HEK293 (cell line): ENCODE data around the gene LDB1.

Experiments used
- CTCF ChIA-PET: fragments of 350-600 bp; formaldehyde crosslinking; extraction: SDS; loops from one replicate; lab custom pipeline; 2021; ENCODE audit warnings: antibody characterized with exemption; lab: Yijun Ruan, JAX
- POLR2A ChIA-PET: fragments of 300-600 bp; formaldehyde crosslinking; extraction: SDS; loops from one replicate; lab custom pipeline; 2020; ENCODE audit warnings: antibody characterized with exemption, inconsistent platforms; lab: Yijun Ruan, JAX
- H3K27ac ChIP-seq: fragments of 200-500 bp; sonication (Bioruptor generic); 2 replicates; pipeline ENCODE4 v1.5.1; 2014; ENCODE audit warnings: low read depth, low read length, control low read depth, inconsistent platforms; ENCODE audit errors: extremely low read depth
- H3K36me3 ChIP-seq, 2 experiments: fragments of 200-500 bp in 1 of 2; sonication (Bioruptor generic) in 1 of 2; 1 replicate in 1 of 2; 2 replicates in 1 of 2; pipeline ENCODE4 v1.5.1; 2014 to 2017; ENCODE audit warnings: inconsistent platforms in 2 of 2, low read length in 2 of 2; ENCODE audit not compliant: control insufficient read depth in 2 of 2, insufficient read depth in 1 of 2
- H3K4me1 ChIP-seq: fragments of 200-500 bp; sonication (Bioruptor generic); 2 replicates; pipeline ENCODE4 v1.5.1; 2014; ENCODE audit warnings: mild to moderate bottlenecking, low read length, inconsistent platforms; ENCODE audit not compliant: control insufficient read depth, insufficient read depth
- H3K4me3 ChIP-seq: 2 replicates; pipeline ENCODE4 v1.5.1; 2011; ENCODE audit warnings: low read depth, mild to moderate bottlenecking, control low read depth, low read length, moderate library complexity
- H3K9me3 ChIP-seq: fragments of 200-500 bp; sonication (Bioruptor generic); 2 replicates; pipeline ENCODE4 v1.5.1; 2014; ENCODE audit warnings: low read depth, low read length, inconsistent platforms; ENCODE audit not compliant: control insufficient read depth, insufficient read depth
- EGR2 ChIP-seq: fragments of 450-650 bp; formaldehyde crosslinking; IDR thresholded peaks from 2 replicates; pipeline ENCODE4 v1.5.1; 2016; ENCODE audit warnings: low read depth, missing biosample characterization, missing genetic modification characterization
- GLIS1 ChIP-seq: fragments of 450-650 bp; formaldehyde crosslinking; IDR thresholded peaks from 2 replicates; pipeline ENCODE4 v1.5.1; 2016; ENCODE audit warnings: missing biosample characterization, missing genetic modification characterization
- KLF1 ChIP-seq: fragments of 450-650 bp; formaldehyde crosslinking; IDR thresholded peaks from 2 replicates; pipeline ENCODE4 v1.5.1; 2016; ENCODE audit warnings: missing biosample characterization, missing genetic modification characterization
- KLF16 ChIP-seq: fragments of 450-650 bp; formaldehyde crosslinking; IDR thresholded peaks from 2 replicates; pipeline ENCODE4 v1.5.1; 2017; ENCODE audit warnings: missing biosample characterization, missing genetic modification characterization
- KLF9 ChIP-seq: fragments of 450-650 bp; formaldehyde crosslinking; IDR thresholded peaks from 2 replicates; pipeline ENCODE4 v1.5.1; 2016; ENCODE audit warnings: missing biosample characterization, missing genetic modification characterization, low read depth
- PRDM10 ChIP-seq: fragments of 450-650 bp; formaldehyde crosslinking; IDR thresholded peaks from 2 replicates; pipeline ENCODE4 v1.5.1; 2016; ENCODE audit warnings: missing biosample characterization, missing genetic modification characterization
- RBAK ChIP-seq: fragments of 450-650 bp; formaldehyde crosslinking; IDR thresholded peaks from 2 replicates; pipeline ENCODE4 v1.5.1; 2016; ENCODE audit warnings: missing biosample characterization, missing genetic modification characterization
- SCRT1 ChIP-seq: fragments of 450-650 bp; formaldehyde crosslinking; IDR thresholded peaks from 2 replicates; pipeline ENCODE4 v1.5.1; 2016; ENCODE audit warnings: missing biosample characterization, missing genetic modification characterization, borderline replicate concordance
- SP2 ChIP-seq: fragments of 450-650 bp; formaldehyde crosslinking; IDR thresholded peaks from 2 replicates; pipeline ENCODE4 v1.5.1; 2016; ENCODE audit warnings: missing biosample characterization, missing genetic modification characterization
- WT1 ChIP-seq: fragments of 450-650 bp; formaldehyde crosslinking; IDR thresholded peaks from 2 replicates; pipeline ENCODE4 v1.5.1; 2016; ENCODE audit warnings: missing biosample characterization, missing genetic modification characterization
- ZBTB6 ChIP-seq: fragments of 450-650 bp; formaldehyde crosslinking; IDR thresholded peaks from 2 replicates; pipeline ENCODE4 v1.5.1; 2017; ENCODE audit warnings: missing biosample characterization, missing genetic modification characterization
- ZFP69B ChIP-seq: fragments of 450-650 bp; formaldehyde crosslinking; IDR thresholded peaks from 2 replicates; pipeline ENCODE4 v1.5.1; 2016; ENCODE audit warnings: missing biosample characterization, missing genetic modification characterization
- ZNF175 ChIP-seq: fragments of 450-650 bp; formaldehyde crosslinking; IDR thresholded peaks from 2 replicates; pipeline ENCODE4 v1.5.1; 2016; ENCODE audit warnings: missing biosample characterization, missing genetic modification characterization
- ZNF354C ChIP-seq: fragments of 450-650 bp; formaldehyde crosslinking; IDR thresholded peaks from 2 replicates; pipeline ENCODE4 v1.5.1; 2016; ENCODE audit warnings: missing biosample characterization, missing genetic modification characterization, low read depth, borderline replicate concordance
- ZNF366 ChIP-seq: fragments of 450-650 bp; formaldehyde crosslinking; conservative IDR thresholded peaks from 2 replicates; pipeline ENCODE4 v1.5.1; 2016; ENCODE audit warnings: missing biosample characterization, missing genetic modification characterization
- ZNF548 ChIP-seq: fragments of 450-650 bp; formaldehyde crosslinking; IDR thresholded peaks from 2 replicates; pipeline ENCODE4 v1.5.1; 2016; ENCODE audit warnings: missing biosample characterization, missing genetic modification characterization
- ZNF596 ChIP-seq: fragments of 450-650 bp; IDR thresholded peaks from 2 replicates; pipeline ENCODE4 v1.5.0; 2018; ENCODE audit warnings: missing biosample characterization, mild to moderate bottlenecking, missing genetic modification characterization, moderate library complexity
- ZNF692 ChIP-seq: fragments of 450-650 bp; formaldehyde crosslinking; IDR thresholded peaks from 2 replicates; pipeline ENCODE4 v1.5.1; 2016; ENCODE audit warnings: missing biosample characterization, missing genetic modification characterization
- TF ChIP-seq, protein P1 (sequence below): fragments of 450-650 bp; formaldehyde crosslinking; IDR thresholded peaks from 2 replicates; pipeline ENCODE4 v1.5.1; 2017; ENCODE audit warnings: missing biosample characterization, missing genetic modification characterization
- TF ChIP-seq, protein P2 (sequence below): fragments of 450-650 bp; formaldehyde crosslinking; IDR thresholded peaks from 2 replicates; pipeline ENCODE4 v1.5.1; 2016; ENCODE audit warnings: missing biosample characterization, missing genetic modification characterization
- TF ChIP-seq, protein P3 (sequence below): fragments of 450-650 bp; formaldehyde crosslinking; IDR thresholded peaks from 2 replicates; pipeline ENCODE4 v1.5.1; 2016; ENCODE audit warnings: missing biosample characterization, missing genetic modification characterization
- TF ChIP-seq, protein P4 (sequence below): fragments of 450-650 bp; formaldehyde crosslinking; IDR thresholded peaks from 2 replicates; pipeline ENCODE4 v1.5.1; 2016; ENCODE audit warnings: missing biosample characterization, missing genetic modification characterization

The LDB1 gene

GRCh38 chr10:102120991-102121738 is 997 bp upstream of the LDB1 start:
- peak overlapping the region; percentile 71; the same call in 1 of the 2 replicates for H3K4me3 ChIP-seq
- peaks cover 32% of the 10 kb centered on the region for H3K4me1 ChIP-seq
- ChIA-PET POLR2A (interaction anchor here (0.6 kb wide), 1 partner anchor 23 kb away, joined by 3 read pairs; no protein-coding TSS in a partner anchor), CTCF (interaction anchor here (3.0 kb wide), 1 partner anchor 11 kb away, joined by 11 read pairs; no protein-coding TSS in a partner anchor)
- no peaks in the 10 kb centered on the region for H3K36me3 ChIP-seq
- no peaks in the 10 kb centered on the region for H3K9me3 ChIP-seq
- H3K27ac ChIP-seq = peak overlapping the region; percentile 88; the same call in 1 of the 2 replicates
- TF ChIP-seq RBAK (no peak), KLF1 (peak; percentile 14; the same call in 1 of the 2 replicates), EGR2 (no peak), ZNF692 (tag by site-specific recombination) (0 out of 2 replicates have a peak, but pooled peaks have one; percentile 8), ZBTB6 (0 out of 2 replicates have a peak, but pooled peaks have one; percentile 12), WT1 (tag by site-specific recombination) (peak; percentile 75), ZNF596 (no peak), SCRT1 (tag by site-specific recombination) (no peak), ZFP69B (0 out of 2 replicates have a peak, but pooled peaks have one; percentile 42), KLF9 (tag by site-specific recombination) (0 out of 2 replicates have a peak, but pooled peaks have one; percentile 4), PRDM10 (tag by site-specific recombination) (peak; percentile 17; the same call in 1 of the 2 replicates), ZNF548 (tag by site-specific recombination) (no peak), ZNF175 (no peak), SP2 (peak; percentile 71), ZNF354C (tag by site-specific recombination) (no peak), KLF16 (0 out of 2 replicates have a peak, but pooled peaks have one; percentile 5), GLIS1 (tag by site-specific recombination) (peak; percentile 37; the same call in 1 of the 2 replicates), ZNF366 (peak; percentile 49)
- TF ChIP-seq, protein P1, sequence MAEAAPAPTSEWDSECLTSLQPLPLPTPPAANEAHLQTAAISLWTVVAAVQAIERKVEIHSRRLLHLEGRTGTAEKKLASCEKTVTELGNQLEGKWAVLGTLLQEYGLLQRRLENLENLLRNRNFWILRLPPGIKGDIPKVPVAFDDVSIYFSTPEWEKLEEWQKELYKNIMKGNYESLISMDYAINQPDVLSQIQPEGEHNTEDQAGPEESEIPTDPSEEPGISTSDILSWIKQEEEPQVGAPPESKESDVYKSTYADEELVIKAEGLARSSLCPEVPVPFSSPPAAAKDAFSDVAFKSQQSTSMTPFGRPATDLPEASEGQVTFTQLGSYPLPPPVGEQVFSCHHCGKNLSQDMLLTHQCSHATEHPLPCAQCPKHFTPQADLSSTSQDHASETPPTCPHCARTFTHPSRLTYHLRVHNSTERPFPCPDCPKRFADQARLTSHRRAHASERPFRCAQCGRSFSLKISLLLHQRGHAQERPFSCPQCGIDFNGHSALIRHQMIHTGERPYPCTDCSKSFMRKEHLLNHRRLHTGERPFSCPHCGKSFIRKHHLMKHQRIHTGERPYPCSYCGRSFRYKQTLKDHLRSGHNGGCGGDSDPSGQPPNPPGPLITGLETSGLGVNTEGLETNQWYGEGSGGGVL (tag by site-specific recombination) = peak; percentile 49; the same call in 1 of the 2 replicates
- TF ChIP-seq, protein P2, sequence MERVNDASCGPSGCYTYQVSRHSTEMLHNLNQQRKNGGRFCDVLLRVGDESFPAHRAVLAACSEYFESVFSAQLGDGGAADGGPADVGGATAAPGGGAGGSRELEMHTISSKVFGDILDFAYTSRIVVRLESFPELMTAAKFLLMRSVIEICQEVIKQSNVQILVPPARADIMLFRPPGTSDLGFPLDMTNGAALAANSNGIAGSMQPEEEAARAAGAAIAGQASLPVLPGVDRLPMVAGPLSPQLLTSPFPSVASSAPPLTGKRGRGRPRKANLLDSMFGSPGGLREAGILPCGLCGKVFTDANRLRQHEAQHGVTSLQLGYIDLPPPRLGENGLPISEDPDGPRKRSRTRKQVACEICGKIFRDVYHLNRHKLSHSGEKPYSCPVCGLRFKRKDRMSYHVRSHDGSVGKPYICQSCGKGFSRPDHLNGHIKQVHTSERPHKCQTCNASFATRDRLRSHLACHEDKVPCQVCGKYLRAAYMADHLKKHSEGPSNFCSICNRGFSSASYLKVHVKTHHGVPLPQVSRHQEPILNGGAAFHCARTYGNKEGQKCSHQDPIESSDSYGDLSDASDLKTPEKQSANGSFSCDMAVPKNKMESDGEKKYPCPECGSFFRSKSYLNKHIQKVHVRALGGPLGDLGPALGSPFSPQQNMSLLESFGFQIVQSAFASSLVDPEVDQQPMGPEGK (tag by site-specific recombination) = peak; percentile 17; the same call in 1 of the 2 replicates
- TF ChIP-seq, protein P3, sequence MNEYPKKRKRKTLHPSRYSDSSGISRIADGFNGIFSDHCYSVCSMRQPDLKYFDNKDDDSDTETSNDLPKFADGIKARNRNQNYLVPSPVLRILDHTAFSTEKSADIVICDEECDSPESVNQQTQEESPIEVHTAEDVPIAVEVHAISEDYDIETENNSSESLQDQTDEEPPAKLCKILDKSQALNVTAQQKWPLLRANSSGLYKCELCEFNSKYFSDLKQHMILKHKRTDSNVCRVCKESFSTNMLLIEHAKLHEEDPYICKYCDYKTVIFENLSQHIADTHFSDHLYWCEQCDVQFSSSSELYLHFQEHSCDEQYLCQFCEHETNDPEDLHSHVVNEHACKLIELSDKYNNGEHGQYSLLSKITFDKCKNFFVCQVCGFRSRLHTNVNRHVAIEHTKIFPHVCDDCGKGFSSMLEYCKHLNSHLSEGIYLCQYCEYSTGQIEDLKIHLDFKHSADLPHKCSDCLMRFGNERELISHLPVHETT (tag by site-specific recombination) = no peak
- TF ChIP-seq, protein P4, sequence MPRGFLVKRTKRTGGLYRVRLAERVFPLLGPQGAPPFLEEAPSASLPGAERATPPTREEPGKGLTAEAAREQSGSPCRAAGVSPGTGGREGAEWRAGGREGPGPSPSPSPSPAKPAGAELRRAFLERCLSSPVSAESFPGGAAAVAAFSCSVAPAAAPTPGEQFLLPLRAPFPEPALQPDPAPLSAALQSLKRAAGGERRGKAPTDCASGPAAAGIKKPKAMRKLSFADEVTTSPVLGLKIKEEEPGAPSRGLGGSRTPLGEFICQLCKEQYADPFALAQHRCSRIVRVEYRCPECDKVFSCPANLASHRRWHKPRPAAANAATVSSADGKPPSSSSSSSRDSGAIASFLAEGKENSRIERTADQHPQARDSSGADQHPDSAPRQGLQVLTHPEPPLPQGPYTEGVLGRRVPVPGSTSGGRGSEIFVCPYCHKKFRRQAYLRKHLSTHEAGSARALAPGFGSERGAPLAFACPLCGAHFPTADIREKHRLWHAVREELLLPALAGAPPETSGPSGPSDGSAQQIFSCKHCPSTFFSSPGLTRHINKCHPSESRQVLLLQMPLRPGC (tag by site-specific recombination) = 0 out of 2 replicates have a peak, but pooled peaks have one; percentile 3
